Activated CD4-positive, alpha-beta T cell treated with anti-CD3 and anti-CD28 coated beads, Interleukin-2, amount 10 ng/mL, durations not matched to agents 24 days and 14 days (primary cell): ENCODE data around the gene CBFA2T2. TPM values are rescaled to one million over a fixed set of nuclear protein-coding genes. Genes with fewer than 3 reads are reported as not detected.
"Not testable (repeated sequence)": the region's sequence is repeated elsewhere in the genome, so short reads cannot be mapped to it uniquely, and the experiment has no call there.

Experiments used
- DNase-seq: peaks from one replicate; pipeline ENCODE4 v3.0.0; 2022
- H3K27ac Mint-ChIP-seq: one replicate; pipeline ENCODE4 v1.8.0; 2022; ENCODE audit warnings: mild to moderate bottlenecking, mixed read lengths
- H3K27me3 Mint-ChIP-seq: one replicate; pipeline ENCODE4 v1.8.0; 2022; ENCODE audit warnings: mixed read lengths
- H3K36me3 Mint-ChIP-seq: one replicate; pipeline ENCODE4 v1.8.0; 2022; ENCODE audit warnings: low read depth, mild to moderate bottlenecking, mixed read lengths
- H3K4me1 Mint-ChIP-seq: one replicate; pipeline ENCODE4 v1.8.0; 2021; ENCODE audit warnings: mixed read lengths
- H3K4me3 Mint-ChIP-seq: one replicate; pipeline ENCODE4 v1.8.0; 2022; ENCODE audit warnings: mild to moderate bottlenecking, moderate library complexity, mixed read lengths
- H3K9me3 Mint-ChIP-seq: one replicate; pipeline ENCODE4 v1.8.0; 2021; ENCODE audit warnings: mixed read lengths
- intact Hi-C: fragments of 100-400 bp; cut with micrococcal nuclease; formaldehyde crosslinking; loops from one replicate; pipeline ENCODE4 v1.15.1; 2023
- total RNA-seq: library from RNA; stranded (reverse); gene quantifications from 2 replicates; pipeline ENCODE4 v1.2.3, GENCODE V29; 2022

The CBFA2T2 gene
- total RNA-seq, 1 donor from 2014 or later: 12.9 TPM

GRCh38 chr20:33459599-33459998, 30.3 kb upstream of the CBFA2T2 start:
- Mint-ChIP-seq H3K27me3 (no peaks in the 10 kb centered on the region), H3K4me3 (no peak overlapping the region), H3K9me3 (no peaks in the 10 kb centered on the region), H3K27ac (no peak overlapping the region), H3K36me3 (no peaks in the 10 kb centered on the region), H3K4me1 (peaks cover 3% of the 10 kb centered on the region)
- no peak for DNase-seq
- intact Hi-C loops: no loop called here

DNA sequence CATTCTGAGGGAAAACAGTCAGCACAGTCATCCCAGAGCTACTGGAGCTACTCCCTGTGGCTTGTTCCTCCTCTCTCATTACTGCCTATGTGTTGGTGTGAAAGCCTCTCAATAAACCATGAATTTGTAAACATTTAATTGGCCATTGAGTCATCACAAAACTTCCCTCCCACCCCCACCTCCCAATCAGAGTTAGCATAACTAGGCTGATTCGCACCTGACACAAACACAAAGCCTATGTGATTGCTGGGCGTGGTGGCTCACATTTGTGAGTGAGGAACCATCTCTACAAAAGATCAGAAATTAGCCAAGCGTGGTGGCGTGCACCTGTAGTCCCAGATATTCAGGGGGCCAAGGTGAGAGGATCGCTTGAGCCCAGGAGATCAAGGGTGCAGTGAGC, 29.2 kb upstream of the CBFA2T2 start:
- H3K27ac Mint-ChIP-seq: no peak overlapping the region
- H3K36me3 Mint-ChIP-seq: no peaks in the 10 kb centered on the region
- intact Hi-C loops: no loop called here
- no peak overlapping the region for H3K4me3 Mint-ChIP-seq
- no peaks in the 10 kb centered on the region for H3K27me3 Mint-ChIP-seq
- no peak for DNase-seq
- H3K9me3 Mint-ChIP-seq: no peaks in the 10 kb centered on the region
- peaks cover 3% of the 10 kb centered on the region for H3K4me1 Mint-ChIP-seq

DNA sequence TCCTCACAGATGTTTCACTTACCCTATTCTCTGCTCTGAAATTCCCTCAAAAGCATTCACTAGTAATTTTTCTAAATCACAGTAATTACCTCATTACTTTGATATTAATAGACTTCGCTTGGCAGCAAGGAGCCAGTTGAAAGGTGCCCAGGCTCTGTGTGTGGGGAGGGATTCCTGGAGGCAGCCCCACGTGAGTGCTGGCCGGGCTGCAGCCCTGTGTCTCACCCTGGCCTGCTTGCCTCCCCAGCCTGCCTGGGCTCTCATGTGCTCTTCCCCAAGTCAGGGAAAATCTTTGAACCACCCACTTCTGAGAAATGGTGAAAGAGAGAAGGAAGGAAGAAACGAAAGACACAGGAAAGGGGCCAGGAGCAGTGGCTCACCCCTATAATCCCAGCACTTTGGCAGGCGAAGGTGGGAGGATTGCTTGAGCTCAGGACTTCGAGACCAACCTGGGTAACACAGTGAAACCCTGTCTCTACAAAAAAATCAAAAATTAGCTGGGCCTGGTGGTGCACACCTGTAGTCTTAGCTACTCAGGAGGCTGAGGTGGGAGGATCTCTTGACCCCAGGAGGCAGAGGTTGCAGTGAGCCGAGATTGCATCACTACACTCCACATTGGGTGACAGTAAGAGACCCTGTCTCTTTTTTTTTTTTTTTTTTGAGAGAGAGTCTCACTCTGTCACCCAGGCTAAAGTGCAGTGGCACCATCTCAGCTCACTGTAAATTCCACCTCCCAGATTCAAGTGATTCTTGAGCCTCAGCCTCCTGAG, 26.4 kb upstream of the CBFA2T2 start:
- DNase-seq: no peak
- Mint-ChIP-seq H3K27me3 (no peaks in the 10 kb centered on the region), H3K4me1 (no peaks in the 10 kb centered on the region), H3K27ac (no peak overlapping the region), H3K4me3 (no peak overlapping the region), H3K9me3 (no peaks in the 10 kb centered on the region), H3K36me3 (no peaks in the 10 kb centered on the region)
- intact Hi-C loops: no loop called here

- H3K4me3 Mint-ChIP-seq, H3K36me3 Mint-ChIP-seq, intact Hi-C loops, H3K9me3 Mint-ChIP-seq, H3K4me1 Mint-ChIP-seq, DNase-seq, H3K27me3 Mint-ChIP-seq, H3K27ac Mint-ChIP-seq: not testable (repeated sequence)
Observed at GRCh38 chr20:33464759-33465158, 25.1 kb upstream of the CBFA2T2 start.

- Mint-ChIP-seq H3K27ac (no peak overlapping the region), H3K27me3 (no peaks in the 10 kb centered on the region), H3K4me3 (no peak overlapping the region), H3K9me3 (no peaks in the 10 kb centered on the region), H3K36me3 (no peaks in the 10 kb centered on the region), H3K4me1 (no peaks in the 10 kb centered on the region)
- no peak for DNase-seq
- intact Hi-C loops: no loop called here
Observed at GRCh38 chr20:33465481-33466302, 24.2 kb upstream of the CBFA2T2 start.

DNA sequence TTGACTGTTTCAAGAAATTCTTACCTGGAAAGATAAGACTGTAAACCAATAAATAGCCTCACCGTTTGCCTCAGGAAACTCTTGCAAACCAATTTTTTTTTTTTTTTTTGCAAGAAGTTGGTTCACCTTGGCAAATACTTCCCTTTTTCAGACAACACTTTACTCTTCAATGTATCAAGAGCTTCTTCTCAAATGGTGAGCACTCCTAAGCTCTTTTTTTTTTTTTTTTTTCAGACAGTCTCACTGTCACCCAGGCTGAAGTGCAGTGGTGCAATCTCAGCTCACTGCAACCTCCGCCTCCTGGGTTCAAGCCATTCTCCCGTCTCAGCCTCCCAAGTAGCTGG, 23.6 kb upstream of the CBFA2T2 start:
- DNase-seq: no peak
- intact Hi-C loops: no loop called here
- Mint-ChIP-seq H3K4me1 (no peaks in the 10 kb centered on the region), H3K9me3 (no peaks in the 10 kb centered on the region), H3K4me3 (no peak overlapping the region), H3K36me3 (no peaks in the 10 kb centered on the region), H3K27me3 (no peaks in the 10 kb centered on the region), H3K27ac (no peak overlapping the region)

DNA sequence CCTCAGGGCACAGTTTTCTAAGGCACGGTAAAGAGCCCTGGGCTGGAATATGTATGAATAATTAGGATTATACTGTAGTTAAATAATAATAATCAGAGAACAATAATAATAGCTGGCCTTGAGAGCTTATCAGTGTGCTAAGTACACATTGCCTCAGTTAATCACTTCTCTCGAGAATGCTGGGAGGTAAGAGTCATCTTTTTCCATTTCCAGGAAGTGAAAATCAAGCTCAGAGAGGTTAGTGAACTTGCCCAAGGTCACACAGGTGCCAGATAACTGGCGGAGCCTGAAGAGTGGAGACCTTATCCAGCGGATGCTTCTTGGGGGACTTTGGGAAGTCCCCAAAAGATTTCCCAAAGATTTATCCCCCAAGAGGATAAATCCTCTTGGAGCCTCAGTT, 19.4 kb upstream of the CBFA2T2 start:
- no peak for DNase-seq
- no peaks in the 10 kb centered on the region for H3K4me1 Mint-ChIP-seq
- H3K9me3 Mint-ChIP-seq: no peaks in the 10 kb centered on the region
- no peak overlapping the region for H3K27ac Mint-ChIP-seq
- peaks cover 4% of the 10 kb centered on the region for H3K27me3 Mint-ChIP-seq
- no peak overlapping the region for H3K4me3 Mint-ChIP-seq
- intact Hi-C loops: no loop called here
- H3K36me3 Mint-ChIP-seq: no peaks in the 10 kb centered on the region

DNA sequence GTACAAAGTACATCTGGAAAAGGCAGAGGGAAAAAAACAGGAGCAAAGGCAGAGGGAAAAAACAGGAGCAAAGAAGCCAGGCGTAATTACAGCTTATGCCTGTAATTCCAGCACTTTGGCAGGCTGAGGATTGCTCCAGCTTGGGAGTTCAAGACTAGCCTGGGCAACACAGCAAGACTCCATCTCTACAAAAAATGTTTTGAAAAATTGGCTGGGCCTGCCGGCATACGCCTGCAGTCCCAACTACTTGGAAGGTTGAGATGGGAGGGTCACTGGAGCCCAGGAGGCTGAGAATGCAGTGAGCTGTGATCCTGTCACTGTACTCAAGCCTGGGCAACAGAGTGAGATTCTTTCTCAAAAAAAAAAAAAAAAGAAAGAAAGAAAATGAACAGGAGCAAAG, 19.0 kb upstream of the CBFA2T2 start:
- no peaks in the 10 kb centered on the region for H3K4me1 Mint-ChIP-seq
- H3K27ac Mint-ChIP-seq: no peak overlapping the region
- no peaks in the 10 kb centered on the region for H3K36me3 Mint-ChIP-seq
- intact Hi-C loops: no loop called here
- no peaks in the 10 kb centered on the region for H3K9me3 Mint-ChIP-seq
- no peak for DNase-seq
- no peak overlapping the region for H3K4me3 Mint-ChIP-seq
- H3K27me3 Mint-ChIP-seq: peaks cover 4% of the 10 kb centered on the region

DNA sequence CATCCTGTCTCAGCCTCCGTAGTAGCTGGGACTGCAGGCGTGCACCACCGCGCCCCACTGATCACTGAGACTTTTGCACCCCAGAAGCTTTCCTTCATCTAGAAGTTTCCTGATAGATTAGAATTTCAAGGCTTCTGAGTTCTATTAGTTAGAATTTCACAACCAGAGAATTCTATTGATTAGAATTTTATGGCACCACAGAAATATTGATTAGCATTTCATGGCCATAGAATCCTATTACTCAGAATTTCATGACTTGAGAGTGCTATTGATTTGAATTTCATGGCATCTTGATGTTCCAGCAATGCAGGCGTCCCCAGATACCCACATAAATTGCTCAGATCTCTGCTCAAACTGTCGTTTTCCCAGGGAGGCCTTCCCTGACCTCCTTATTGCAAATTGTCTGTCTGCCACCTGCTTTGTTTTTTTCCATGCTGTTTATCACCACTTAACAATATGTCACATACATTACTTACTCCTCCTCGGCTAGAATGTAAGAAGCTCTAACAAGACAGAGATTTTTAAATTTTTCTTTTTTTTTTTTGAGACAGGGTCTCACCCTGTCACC, 16.9 kb upstream of the CBFA2T2 start:
- Mint-ChIP-seq H3K4me3 (no peak overlapping the region), H3K27me3 (peaks cover 4% of the 10 kb centered on the region), H3K9me3 (no peaks in the 10 kb centered on the region), H3K4me1 (no peaks in the 10 kb centered on the region), H3K27ac (no peak overlapping the region), H3K36me3 (no peaks in the 10 kb centered on the region)
- intact Hi-C loops: no loop called here
- DNase-seq: no peak

GRCh38 chr20:33474097-33474873, 15.6 kb upstream of the CBFA2T2 start:
- no peaks in the 10 kb centered on the region for H3K36me3 Mint-ChIP-seq
- intact Hi-C loops: no loop called here
- no peak for DNase-seq
- H3K4me3 Mint-ChIP-seq: no peak overlapping the region
- no peaks in the 10 kb centered on the region for H3K4me1 Mint-ChIP-seq
- no peaks in the 10 kb centered on the region for H3K9me3 Mint-ChIP-seq
- H3K27ac Mint-ChIP-seq: no peak overlapping the region
- peaks cover 4% of the 10 kb centered on the region for H3K27me3 Mint-ChIP-seq

- Mint-ChIP-seq H3K4me1 (no peaks in the 10 kb centered on the region), H3K4me3 (no peak overlapping the region), H3K27ac (no peak overlapping the region), H3K36me3 (no peaks in the 10 kb centered on the region), H3K9me3 (no peaks in the 10 kb centered on the region), H3K27me3 (peaks cover 4% of the 10 kb centered on the region)
- intact Hi-C loops: no loop called here
- no peak for DNase-seq
Observed at GRCh38 chr20:33474963-33475362, 14.9 kb upstream of the CBFA2T2 start.

DNA sequence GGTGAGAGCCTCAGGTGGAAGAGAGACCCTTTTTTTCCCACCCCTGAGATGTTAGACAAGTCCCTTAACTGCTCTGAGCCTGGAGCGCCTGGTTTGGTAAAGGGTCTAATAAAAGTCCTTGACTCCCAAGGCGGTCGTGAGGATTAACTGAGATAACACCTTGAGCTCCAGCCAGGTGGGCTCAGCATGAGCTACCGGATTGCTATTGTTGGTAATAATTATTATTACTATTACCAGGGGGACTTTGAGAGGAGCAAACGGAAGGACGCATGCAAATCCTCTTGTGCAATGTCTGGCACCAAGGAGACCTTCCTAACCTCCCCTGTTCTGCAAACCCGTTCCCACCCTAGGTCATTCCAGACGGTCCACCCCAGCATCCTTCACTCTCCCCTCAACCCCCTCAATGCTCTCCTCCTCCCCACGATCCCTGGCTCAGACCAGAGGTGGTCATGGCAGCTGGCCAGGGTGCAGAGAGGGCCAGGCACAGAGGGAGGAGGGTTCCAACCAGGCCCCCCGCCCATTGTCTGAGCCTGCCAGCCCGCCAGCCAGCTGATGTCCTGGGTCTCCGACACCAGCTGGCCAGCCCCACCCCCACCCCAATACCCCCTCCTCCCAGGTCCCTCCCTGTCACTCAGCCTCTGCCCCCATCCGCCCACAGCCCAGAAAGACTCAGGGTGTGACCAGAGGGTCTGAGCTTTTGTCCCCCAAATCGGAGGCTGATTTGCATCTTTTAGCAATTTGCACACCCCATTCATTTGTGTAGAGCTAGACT, 14.3 kb upstream of the CBFA2T2 start:
- intact Hi-C loops: no loop called here
- Mint-ChIP-seq H3K27ac (no peak overlapping the region), H3K36me3 (no peaks in the 10 kb centered on the region), H3K27me3 (peaks cover 4% of the 10 kb centered on the region), H3K4me3 (no peak overlapping the region), H3K4me1 (no peaks in the 10 kb centered on the region), H3K9me3 (no peaks in the 10 kb centered on the region)
- DNase-seq: no peak

- Mint-ChIP-seq H3K4me3 (no peak overlapping the region), H3K27ac (no peak overlapping the region), H3K27me3 (peaks cover 4% of the 10 kb centered on the region), H3K9me3 (no peaks in the 10 kb centered on the region), H3K4me1 (no peaks in the 10 kb centered on the region), H3K36me3 (no peaks in the 10 kb centered on the region)
- DNase-seq: no peak
- intact Hi-C loops: no loop called here
Observed at GRCh38 chr20:33477386-33478234, 12.3 kb upstream of the CBFA2T2 start.
